Measurements from ENCODE around the gene AIF1. TPM values are rescaled to one million over a fixed set of nuclear protein-coding genes. Genes with fewer than 3 reads are reported as not detected.

The AIF1 gene
- 66.8 TPM for total RNA-seq

DNA sequence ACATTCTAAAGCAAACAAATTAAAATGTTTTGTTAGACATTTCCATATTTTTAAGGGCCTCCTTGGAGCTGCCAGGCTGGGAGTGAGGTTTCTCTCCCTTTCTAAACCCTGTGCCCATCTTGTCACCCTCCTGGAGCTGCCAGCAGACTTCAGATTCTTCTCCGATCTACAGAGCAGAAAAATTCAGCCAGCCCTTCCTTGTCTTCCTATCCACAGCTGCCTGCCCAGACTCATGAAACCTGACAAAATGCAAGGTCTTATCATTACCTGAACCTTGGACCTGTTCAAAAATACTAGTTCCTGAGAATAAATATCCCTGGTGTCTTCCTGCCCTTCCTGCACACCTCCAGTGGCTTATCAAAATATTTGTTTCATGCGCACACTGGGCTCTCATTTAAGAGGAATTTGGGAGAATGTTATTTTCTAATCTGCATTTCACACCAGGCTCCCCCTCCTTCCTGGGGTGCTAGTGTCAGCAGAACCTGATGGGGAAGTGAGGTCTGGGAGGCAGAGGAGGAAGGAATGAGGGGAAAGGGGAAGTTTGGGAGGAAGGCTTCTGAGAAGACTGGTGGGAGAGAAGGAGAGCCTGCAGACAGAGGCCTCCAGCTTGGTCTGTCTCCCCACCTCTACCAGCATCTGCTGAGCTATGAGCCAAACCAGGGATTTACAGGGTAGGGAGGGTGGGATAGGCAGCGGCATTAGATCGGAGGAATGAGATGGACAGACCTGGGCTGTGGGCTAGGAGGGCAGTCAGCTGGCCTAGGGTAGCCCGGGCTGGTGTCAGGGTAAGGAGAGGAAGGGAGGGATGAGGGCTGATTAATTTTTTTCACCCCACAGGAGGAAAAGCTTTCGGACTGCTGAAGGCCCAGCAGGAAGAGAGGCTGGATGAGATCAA is at the start of gene AIF1:
TSS of gene AIF1 (plus strand) at position 551 of the 895 bp plus-strand sequence. CDS start at position 647, 96 bp downstream.
- DNase-seq (ENCODE audit: low read depth in 2 of 3, low spot score in 2 of 3) = peak in 1 of 3 donors; percentile 44

DNA sequence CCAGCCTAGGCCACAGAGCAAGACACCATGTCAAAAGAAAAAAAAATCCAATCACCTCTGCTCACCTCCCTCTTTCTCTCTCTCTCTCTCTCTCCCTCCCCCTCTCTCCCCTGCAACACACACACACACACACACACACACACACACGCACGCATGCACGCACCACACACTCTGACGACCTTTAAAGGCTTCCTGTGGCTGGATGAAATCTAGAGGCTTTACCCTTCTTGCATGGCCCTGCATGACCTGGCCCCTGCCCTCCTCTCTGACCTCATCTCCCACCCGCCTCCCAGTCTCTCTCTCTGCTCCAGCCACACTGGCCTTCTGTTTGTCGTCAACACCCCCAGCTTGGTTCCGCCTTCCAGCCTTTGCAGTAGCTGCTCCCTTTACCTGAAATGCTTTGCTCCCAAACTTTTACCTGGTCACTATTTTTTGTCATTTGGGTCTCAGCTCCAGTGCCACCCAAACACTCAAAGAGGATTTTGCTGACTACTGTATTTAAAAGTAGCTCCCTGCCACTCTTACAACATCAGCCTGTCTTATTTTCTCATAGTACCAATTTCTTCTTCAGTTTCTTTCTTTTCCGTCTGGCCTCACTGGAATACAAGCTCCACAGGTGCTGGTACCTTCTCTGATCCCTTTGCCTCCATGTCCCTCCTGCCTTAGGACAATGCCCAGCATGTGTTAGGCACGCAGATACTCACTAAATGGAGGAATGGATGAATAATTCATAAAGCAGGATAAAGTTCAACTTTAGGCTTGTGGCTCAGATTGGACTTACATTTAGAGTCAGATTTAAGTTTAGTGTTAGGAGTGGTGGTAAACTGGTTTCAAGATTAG is 47.3 kb upstream of the AIF1 start:
- no peak for DNase-seq (ENCODE audit: low read depth in 2 of 3, low spot score in 2 of 3)

GRCh38 chr6:31568537-31568961 is 46.5 kb upstream of the AIF1 start:
- peak in 1 of 3 donors; percentile 34 for DNase-seq (ENCODE audit: low read depth in 2 of 3, low spot score in 2 of 3)

DNA sequence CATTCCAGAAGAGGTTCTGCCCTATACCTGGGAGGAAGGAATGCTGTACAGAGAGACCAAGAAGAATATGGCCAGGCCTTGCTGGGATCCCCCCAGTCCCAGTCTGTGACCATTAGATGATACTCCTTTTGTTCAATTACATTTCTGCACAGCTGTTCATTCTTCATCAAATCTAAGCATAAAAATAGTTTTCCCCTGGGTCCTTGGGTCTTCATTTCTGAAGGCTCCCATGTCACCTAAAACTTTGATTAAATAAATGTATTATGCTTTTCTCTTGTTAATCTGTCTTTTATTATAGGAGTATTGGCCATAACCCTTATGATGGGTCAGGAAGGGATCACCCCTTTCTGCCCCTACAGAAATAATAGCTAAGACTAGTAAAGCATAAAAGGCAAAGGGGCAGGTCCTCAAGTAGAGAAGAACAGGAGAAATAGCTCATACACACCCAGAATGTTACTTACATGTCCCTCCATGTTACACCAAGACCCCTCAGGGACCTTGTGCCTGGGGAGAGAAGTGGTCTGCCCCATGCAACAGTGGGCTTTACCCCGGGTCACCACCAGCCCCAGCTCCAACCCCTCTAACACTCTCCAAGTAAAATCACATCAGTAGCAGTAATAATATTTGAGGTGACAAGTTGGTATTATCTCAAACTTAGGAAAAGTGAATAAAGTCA is 45.0 kb upstream of the AIF1 start:
- no peak for DNase-seq (ENCODE audit: low read depth in 2 of 3, low spot score in 2 of 3)

DNA sequence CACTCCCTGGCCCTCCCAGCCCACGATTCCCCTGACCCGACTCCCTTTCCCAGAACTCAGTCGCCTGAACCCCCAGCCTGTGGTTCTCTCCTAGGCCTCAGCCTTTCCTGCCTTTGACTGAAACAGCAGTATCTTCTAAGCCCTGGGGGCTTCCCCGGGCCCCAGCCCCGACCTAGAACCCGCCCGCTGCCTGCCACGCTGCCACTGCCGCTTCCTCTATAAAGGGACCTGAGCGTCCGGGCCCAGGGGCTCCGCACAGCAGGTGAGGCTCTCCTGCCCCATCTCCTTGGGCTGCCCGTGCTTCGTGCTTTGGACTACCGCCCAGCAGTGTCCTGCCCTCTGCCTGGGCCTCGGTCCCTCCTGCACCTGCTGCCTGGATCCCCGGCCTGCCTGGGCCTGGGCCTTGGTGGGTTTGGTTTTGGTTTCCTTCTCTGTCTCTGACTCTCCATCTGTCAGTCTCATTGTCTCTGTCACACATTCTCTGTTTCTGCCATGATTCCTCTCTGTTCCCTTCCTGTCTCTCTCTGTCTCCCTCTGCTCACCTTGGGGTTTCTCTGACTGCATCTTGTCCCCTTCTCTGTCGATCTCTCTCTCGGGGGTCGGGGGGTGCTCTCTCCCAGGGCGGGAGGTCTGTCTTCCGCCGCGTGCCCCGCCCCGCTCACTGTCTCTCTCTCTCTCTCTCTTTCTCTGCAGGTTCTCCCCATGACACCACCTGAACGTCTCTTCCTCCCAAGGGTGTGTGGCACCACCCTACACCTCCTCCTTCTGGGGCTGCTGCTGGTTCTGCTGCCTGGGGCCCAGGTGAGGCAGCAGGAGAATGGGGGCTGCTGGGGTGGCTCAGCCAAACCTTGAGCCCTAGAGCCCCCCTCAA is 42.8 kb upstream of the AIF1 start, which contains the start of gene LTA:
TSS of gene LTA (plus strand) at position 249 of the 871 bp plus-strand sequence. CDS start at position 703, 454 bp downstream.
- no peak for DNase-seq (ENCODE audit: low read depth in 2 of 3, low spot score in 2 of 3)

- DNase-seq (ENCODE audit: low read depth in 2 of 3, low spot score in 2 of 3) = no peak
Observed at GRCh38 chr6:31573239-31574105, 41.6 kb upstream of the AIF1 start.

- no peak for DNase-seq (ENCODE audit: low read depth in 2 of 3, low spot score in 2 of 3)
Observed at GRCh38 chr6:31574106-31575061, 40.6 kb upstream of the AIF1 start.

GRCh38 chr6:31575335-31575901 is 39.6 kb upstream of the AIF1 start, which contains the start of gene TNF:
TNF (plus strand) TSS chr6:31575565; CDS start chr6:31575742, 177 bp downstream.
- DNase-seq (ENCODE audit: low read depth in 2 of 3, low spot score in 2 of 3) = peak in 1 of 3 donors; percentile 30

DNA sequence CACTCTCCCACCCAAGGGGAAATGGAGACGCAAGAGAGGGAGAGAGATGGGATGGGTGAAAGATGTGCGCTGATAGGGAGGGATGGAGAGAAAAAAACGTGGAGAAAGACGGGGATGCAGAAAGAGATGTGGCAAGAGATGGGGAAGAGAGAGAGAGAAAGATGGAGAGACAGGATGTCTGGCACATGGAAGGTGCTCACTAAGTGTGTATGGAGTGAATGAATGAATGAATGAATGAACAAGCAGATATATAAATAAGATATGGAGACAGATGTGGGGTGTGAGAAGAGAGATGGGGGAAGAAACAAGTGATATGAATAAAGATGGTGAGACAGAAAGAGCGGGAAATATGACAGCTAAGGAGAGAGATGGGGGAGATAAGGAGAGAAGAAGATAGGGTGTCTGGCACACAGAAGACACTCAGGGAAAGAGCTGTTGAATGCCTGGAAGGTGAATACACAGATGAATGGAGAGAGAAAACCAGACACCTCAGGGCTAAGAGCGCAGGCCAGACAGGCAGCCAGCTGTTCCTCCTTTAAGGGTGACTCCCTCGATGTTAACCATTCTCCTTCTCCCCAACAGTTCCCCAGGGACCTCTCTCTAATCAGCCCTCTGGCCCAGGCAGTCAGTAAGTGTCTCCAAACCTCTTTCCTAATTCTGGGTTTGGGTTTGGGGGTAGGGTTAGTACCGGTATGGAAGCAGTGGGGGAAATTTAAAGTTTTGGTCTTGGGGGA is 38.9 kb upstream of the AIF1 start:
- DNase-seq (ENCODE audit: low read depth in 2 of 3, low spot score in 2 of 3) = no peak

- no peak for DNase-seq (ENCODE audit: low read depth in 2 of 3, low spot score in 2 of 3)
Observed at GRCh38 chr6:31576897-31577578, 38.0 kb upstream of the AIF1 start.

DNA sequence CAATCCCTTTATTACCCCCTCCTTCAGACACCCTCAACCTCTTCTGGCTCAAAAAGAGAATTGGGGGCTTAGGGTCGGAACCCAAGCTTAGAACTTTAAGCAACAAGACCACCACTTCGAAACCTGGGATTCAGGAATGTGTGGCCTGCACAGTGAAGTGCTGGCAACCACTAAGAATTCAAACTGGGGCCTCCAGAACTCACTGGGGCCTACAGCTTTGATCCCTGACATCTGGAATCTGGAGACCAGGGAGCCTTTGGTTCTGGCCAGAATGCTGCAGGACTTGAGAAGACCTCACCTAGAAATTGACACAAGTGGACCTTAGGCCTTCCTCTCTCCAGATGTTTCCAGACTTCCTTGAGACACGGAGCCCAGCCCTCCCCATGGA is 37.5 kb upstream of the AIF1 start:
- DNase-seq (ENCODE audit: low read depth in 2 of 3, low spot score in 2 of 3) = no peak

- DNase-seq (ENCODE audit: low read depth in 2 of 3, low spot score in 2 of 3) = no peak
Observed at GRCh38 chr6:31578184-31579118, 36.6 kb upstream of the AIF1 start.

DNA sequence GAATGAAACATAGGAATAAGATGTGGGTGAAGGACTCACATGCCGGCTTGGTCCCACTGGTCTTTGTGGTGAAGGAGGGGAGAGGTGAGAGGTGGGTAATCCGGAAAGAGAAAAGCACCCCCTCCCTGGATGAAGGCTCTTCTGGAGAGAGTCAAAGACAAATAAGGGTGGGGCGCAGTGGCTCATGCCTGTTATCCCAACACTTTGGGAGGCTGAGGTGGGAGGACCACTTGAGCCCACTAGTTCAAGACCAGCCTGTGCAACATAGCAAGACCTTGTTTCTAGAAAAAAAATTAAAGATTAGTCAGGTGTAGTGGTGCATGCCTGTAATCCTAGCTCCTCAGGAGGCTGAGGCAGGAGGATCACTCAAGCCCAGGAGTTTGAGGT is 35.9 kb upstream of the AIF1 start:
- DNase-seq (ENCODE audit: low read depth in 2 of 3, low spot score in 2 of 3) = no peak

DNA sequence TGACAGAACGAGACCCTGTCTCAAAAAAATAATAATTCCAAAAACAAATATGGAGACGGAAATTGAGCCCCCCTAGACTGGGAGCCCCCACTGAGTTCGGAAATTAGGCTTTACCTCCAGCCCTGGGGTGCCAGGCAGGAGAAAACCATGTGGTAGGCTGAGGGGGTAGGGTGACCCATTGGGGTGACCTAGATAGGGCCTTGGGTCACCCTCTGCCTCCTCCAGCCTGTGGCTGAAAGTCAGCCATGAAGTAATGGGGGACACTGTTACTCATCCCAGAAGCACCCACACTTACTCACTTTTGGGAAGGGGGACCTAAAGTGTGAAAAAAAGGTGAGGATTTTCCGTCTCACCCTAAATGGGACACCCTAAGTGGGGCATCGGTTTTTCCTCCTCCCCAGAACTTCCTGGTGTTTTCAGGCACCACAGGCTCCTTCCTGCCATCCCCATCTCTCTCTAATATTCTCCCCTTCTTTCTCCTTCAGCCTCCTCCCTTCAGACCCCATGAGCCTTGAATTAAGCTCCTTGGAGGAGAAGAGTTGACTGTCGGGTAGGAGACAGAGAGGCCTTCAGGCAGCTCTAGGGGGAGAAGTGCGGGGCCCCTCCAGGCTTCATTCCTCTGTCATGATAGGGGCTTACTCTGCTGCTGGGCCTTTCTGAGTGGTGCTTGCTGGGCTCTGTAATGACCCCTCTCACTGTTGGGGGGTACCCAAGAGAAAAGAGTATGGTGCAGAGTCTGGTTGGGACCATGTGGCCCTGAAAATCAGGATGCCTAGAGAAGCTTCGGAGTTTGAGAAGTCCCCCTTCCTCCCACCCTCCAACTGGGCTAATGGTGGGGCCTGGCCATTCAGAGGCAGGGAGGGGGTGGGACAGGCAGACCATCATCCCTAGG is 35.2 kb upstream of the AIF1 start:
- DNase-seq (ENCODE audit: low read depth in 2 of 3, low spot score in 2 of 3) = no peak
